Measurements from ENCODE around the gene WNT9B. TPM values are rescaled to one million over a fixed set of nuclear protein-coding genes. Genes with fewer than 3 reads are reported as not detected.

WNT9B gene
- total RNA-seq, 1 donor from 2014 or later = 0.98 TPM

GRCh38 chr17:46865100-46865499 is 13.7 kb downstream of the WNT9B start:
- H3K27ac Mint-ChIP-seq = no peak overlapping the region

GRCh38 chr17:46866325-46866724 is 14.9 kb downstream of the WNT9B start:
- Mint-ChIP-seq H3K4me1 (ENCODE audit: low read depth) (peaks cover 5% of the 10 kb centered on the region), H3K27me3 (peaks cover 18% of the 10 kb centered on the region), H3K27ac (no peak overlapping the region), H3K36me3 (ENCODE audit: insufficient read depth) (no peaks in the 10 kb centered on the region), H3K9me3 (ENCODE audit: low read depth) (no peaks in the 10 kb centered on the region), H3K4me3 (ENCODE audit: low read depth) (no peak overlapping the region)
- TF ChIP-seq CTCF (IDR thresholded peaks at IDR 0.05; ENCODE audit: unreplicated experiment) = no peak
- no peak for DNase-seq (ENCODE audit: low spot score, unreplicated experiment)

More at GRCh38 chr17:46865100-46865499, 13.7 kb downstream of the WNT9B start:
- Mint-ChIP-seq H3K36me3 (ENCODE audit: insufficient read depth) (no peaks in the 10 kb centered on the region), H3K27me3 (peaks cover 21% of the 10 kb centered on the region), H3K9me3 (ENCODE audit: low read depth) (no peaks in the 10 kb centered on the region), H3K4me3 (ENCODE audit: low read depth) (no peak overlapping the region), H3K4me1 (ENCODE audit: low read depth) (peaks cover 1% of the 10 kb centered on the region)
- TF ChIP-seq CTCF (IDR thresholded peaks at IDR 0.05; ENCODE audit: unreplicated experiment) = no peak
- no peak for DNase-seq (ENCODE audit: low spot score, unreplicated experiment)

- H3K4me3 Mint-ChIP-seq (ENCODE audit: low read depth) = no peak overlapping the region
These were observed 15.4 kb downstream of the WNT9B start for GRCh38 chr17:46866747-46867146.

GRCh38 chr17:46868689-46869187 is 17.4 kb downstream of the WNT9B start:
- no peak overlapping the region for H3K27ac Mint-ChIP-seq
- DNase-seq (ENCODE audit: low spot score, unreplicated experiment) = no peak
- peaks cover 5% of the 10 kb centered on the region for H3K4me1 Mint-ChIP-seq (ENCODE audit: low read depth)

More at GRCh38 chr17:46866747-46867146, 15.4 kb downstream of the WNT9B start:
- TF ChIP-seq CTCF (IDR thresholded peaks at IDR 0.05; ENCODE audit: unreplicated experiment) = no peak
- Mint-ChIP-seq H3K27ac (no peak overlapping the region), H3K36me3 (ENCODE audit: insufficient read depth) (no peaks in the 10 kb centered on the region), H3K27me3 (peaks cover 19% of the 10 kb centered on the region), H3K4me1 (ENCODE audit: low read depth) (peaks cover 5% of the 10 kb centered on the region), H3K9me3 (ENCODE audit: low read depth) (no peaks in the 10 kb centered on the region)
- DNase-seq (ENCODE audit: low spot score, unreplicated experiment) = no peak

DNA sequence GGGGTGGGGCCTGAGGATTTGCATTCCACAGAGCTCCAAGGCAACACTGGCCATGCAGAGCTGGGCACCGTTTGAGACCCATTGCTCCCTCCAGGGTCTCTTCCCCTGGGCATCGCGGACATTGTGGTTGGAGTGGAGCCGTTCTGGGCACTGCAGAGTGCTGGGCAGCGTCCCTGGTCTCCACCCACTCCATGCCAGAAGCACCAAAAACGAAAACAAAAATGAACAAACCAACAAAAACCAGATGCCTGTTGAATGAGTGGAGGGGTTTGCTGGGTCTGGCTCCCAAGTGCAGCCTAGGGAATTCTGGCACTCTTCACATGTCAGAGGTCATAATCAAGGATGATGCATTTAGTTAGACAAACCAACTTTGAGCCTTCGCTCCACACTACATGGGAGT is 17.9 kb downstream of the WNT9B start:
- H3K27me3 Mint-ChIP-seq = peaks cover 15% of the 10 kb centered on the region
- no peaks in the 10 kb centered on the region for H3K36me3 Mint-ChIP-seq (ENCODE audit: insufficient read depth)
- H3K4me1 Mint-ChIP-seq (ENCODE audit: low read depth) = peaks cover 5% of the 10 kb centered on the region
- TF ChIP-seq CTCF (IDR thresholded peaks at IDR 0.05; ENCODE audit: unreplicated experiment) = no peak
- no peak overlapping the region for H3K27ac Mint-ChIP-seq
- H3K9me3 Mint-ChIP-seq (ENCODE audit: low read depth) = no peaks in the 10 kb centered on the region
- DNase-seq (ENCODE audit: low spot score, unreplicated experiment) = no peak
- no peak overlapping the region for H3K4me3 Mint-ChIP-seq (ENCODE audit: low read depth)

More at GRCh38 chr17:46868689-46869187, 17.4 kb downstream of the WNT9B start:
- Mint-ChIP-seq H3K27me3 (peaks cover 15% of the 10 kb centered on the region), H3K9me3 (ENCODE audit: low read depth) (no peaks in the 10 kb centered on the region), H3K36me3 (ENCODE audit: insufficient read depth) (no peaks in the 10 kb centered on the region), H3K4me3 (ENCODE audit: low read depth) (no peak overlapping the region)
- TF ChIP-seq CTCF (IDR thresholded peaks at IDR 0.05; ENCODE audit: unreplicated experiment) = no peak

All from progenitor cell of endocrine pancreas (in vitro differentiated cells).